GM21825 (cell line): Measurements from ENCODE around the gene PTPRU.
"Not testable (repeated sequence)": the region's sequence is repeated elsewhere in the genome, so short reads cannot be mapped to it uniquely, and the experiment has no call there.

Source experiments
- ATAC-seq: cut with Tn5 transposase; IDR thresholded peaks from one replicate; pipeline ENCODE4 v1.9.1; 2021; ENCODE audit warnings: mild to moderate bottlenecking, moderate library complexity; ENCODE audit not compliant: unreplicated experiment

The PTPRU gene

GRCh38 chr1:29285771-29286170 is 49.4 kb downstream of the PTPRU start:
- ATAC-seq, result no peak

GRCh38 chr1:29286194-29286767 is 50.0 kb downstream of the PTPRU start:
- ATAC-seq, result no peak

DNA sequence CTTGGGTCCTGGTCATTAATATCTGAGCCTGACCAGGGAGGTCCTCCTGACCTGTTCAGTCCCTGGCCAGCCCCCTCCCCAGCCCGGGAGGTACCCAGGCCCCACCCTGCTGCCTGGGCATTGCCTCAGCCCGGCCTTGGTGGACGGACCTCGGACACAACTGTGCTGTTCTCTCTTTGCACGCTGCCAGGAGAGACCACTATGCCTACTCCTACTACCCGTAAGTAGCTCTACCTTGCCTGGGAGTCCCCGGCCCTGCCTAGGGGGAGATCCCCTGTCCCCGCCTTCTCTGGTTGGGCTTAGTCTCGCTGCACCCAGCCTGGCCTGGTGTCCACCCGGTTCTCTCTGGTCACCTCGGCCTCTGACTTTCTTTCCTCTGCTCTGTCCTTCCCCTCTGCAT is 53.2 kb downstream of the PTPRU start:
- ATAC-seq, result no peak

GRCh38 chr1:29290414-29290985 is 54.2 kb downstream of the PTPRU start:
- no peak for ATAC-seq

GRCh38 chr1:29291756-29292155 is 55.4 kb downstream of the PTPRU start:
- no peak for ATAC-seq

DNA sequence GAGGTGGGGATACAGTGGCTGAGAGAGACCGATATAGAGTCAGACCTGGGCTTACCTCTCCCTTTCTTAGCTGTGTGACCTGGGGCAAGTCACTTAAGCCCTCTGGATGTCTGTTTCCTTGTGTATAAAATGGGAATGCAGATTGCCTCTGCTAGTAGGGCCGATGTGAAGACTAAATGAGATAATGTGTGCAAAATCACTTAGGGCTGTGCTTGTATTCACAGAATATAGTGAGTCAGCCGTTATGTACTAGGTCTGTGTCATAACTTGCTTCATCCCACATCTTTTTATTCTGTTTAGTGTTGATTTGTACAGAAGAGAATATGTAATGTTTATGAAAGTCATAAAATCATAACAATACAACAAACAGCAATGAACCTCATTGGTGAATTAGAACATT is 56.0 kb downstream of the PTPRU start:
- ATAC-seq, result no peak

DNA sequence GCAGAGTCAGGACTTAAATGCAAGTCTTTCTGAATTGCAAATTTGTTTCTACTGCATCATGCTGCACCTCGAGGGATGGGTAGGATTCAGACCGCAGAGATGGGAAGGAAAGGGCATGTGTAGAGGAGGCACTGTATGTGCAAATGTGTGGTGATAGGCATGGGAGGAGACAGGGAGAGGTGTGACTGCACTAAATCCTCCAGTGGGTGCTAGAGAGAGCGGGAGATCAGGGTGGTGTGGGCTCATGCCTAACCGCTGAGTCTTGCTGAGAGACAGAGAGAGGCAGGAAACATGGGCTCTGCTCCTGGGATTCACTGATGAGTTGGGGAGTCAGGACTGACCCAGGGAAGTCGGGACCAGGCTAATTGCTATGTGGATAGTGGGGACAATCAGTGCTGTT is 61.1 kb downstream of the PTPRU start:
- ATAC-seq, result no peak

DNA sequence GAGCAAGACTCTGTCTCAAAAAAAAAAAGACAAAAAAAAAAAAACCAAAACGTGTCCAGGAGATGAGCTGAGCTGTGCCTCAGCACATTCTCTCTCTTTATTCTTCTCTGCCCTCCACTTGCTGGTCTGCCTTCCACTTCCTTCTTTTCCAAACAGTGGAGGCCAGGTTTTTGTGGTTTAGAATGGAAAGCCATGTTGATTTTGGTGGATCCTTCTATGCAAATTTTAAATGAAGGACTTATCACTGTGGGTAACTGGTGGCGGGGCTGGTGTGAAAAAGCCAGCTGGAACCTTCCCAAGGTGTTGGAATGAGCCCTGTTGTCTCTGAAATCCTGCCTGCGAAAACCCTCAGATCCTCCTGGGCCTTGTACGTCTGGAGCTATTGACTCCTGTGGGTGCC is 61.9 kb downstream of the PTPRU start:
- no peak for ATAC-seq

- ATAC-seq, result no peak
Measured at GRCh38 chr1:29299446-29299845, 63.1 kb downstream of the PTPRU start.

- not testable (repeated sequence) for ATAC-seq
Measured at GRCh38 chr1:29301732-29302131, 65.4 kb downstream of the PTPRU start.

- ATAC-seq, result no peak
Measured at GRCh38 chr1:29303201-29304024, 67.1 kb downstream of the PTPRU start.

GRCh38 chr1:29304025-29304684 is 67.8 kb downstream of the PTPRU start:
- ATAC-seq, result no peak

DNA sequence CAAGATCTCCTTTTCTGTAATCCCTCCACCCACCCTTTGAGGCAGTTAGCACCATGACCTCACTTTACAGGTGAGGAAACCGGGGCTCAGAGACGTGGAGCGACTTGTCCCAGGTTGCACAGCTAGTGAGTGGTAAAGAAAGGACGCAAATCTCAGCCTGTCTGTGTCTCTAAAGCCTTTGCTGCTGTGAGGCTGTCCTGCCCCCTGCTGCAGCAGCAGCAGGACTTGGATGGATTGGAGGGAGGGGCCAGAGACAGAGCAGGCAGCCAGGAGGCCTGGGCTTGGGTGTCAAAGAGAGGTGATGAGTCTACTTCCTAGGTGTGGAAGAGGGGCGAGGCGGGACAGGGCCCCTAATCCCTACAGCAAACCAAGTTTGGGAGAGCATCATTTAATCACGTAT is 69.6 kb downstream of the PTPRU start:
- no peak for ATAC-seq

DNA sequence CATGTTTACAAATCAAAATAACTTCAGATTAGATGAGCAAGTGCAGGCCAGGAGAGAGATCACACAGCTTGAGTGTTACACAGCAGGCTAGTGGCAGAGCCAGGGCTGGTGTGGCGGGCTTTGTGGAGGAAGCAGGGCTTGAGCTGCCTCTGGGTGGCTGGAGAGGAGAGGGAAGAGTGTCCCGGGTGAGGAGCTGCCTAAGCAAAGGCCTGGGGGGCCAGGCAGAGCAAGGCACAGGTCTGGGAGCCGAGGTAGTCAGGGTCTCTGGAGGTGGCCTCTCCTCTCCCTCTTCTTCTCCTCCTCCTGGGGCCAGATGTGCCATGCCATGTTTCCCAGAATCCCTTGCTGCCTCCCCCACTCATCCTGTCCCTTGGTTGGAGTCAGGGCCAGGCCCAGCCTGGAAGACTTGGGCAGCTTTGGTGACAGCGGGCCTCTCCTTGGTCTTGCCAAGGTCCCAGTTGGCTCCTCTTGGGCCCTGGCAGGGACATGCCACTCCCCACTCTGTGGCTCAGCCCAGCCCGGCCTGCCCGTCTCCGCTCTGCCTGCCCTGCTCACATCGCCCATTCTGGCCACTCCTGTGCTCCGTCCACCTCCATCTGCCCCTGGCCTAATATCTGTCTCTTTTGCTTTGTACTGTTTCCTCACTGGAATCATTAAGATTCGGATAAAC is 70.3 kb downstream of the PTPRU start:
- no peak for ATAC-seq

GRCh38 chr1:29309075-29309474 is 72.8 kb downstream of the PTPRU start:
- ATAC-seq, result no peak

DNA sequence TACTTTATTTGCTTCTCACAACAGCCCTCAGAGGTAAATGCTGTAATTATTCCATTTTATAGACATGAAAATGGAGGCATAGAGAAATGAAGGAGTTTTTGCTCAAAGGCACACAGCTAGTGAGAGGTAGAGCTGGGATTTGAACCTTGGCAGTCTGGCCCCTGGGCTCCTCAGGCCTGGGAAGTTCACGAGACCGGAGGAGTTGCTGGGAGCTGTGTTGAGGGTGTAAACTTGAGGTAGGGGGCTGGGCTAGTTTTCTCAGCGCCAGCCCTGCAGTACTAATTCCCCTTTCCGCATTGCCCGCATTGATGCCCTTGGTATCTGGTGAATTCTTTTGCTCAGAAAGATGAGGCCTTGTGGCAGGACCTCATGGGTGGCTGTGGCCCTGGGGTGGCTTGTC is 73.3 kb downstream of the PTPRU start:
- no peak for ATAC-seq

DNA sequence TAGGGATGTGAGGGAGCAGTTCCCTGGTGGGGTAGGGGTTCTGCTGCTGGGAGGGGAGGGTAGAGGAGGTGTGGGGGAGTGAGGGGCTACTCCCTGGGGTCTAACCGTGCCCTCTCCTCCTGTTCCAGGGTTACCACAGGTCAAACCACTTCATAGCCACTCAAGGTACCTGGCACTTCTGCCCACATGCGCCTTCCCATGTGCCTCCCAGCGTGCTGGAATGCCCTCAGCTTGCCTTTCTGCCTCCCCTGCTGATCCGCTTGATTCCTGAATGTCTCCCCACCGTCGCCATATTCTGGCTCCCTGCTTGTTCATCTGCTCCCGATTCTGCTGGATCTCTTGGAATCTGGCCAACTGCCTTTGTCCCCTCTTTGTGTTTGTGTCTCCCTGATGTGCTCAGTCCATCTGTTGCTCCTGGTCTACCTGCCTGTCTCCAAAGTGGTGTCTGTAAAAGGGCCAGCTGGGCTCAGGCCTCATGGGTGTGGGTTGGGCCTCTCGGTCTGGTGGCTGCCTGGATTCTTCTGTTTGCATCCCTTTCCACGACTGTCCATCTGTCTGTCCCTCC is 74.4 kb downstream of the PTPRU start:
- no peak for ATAC-seq

DNA sequence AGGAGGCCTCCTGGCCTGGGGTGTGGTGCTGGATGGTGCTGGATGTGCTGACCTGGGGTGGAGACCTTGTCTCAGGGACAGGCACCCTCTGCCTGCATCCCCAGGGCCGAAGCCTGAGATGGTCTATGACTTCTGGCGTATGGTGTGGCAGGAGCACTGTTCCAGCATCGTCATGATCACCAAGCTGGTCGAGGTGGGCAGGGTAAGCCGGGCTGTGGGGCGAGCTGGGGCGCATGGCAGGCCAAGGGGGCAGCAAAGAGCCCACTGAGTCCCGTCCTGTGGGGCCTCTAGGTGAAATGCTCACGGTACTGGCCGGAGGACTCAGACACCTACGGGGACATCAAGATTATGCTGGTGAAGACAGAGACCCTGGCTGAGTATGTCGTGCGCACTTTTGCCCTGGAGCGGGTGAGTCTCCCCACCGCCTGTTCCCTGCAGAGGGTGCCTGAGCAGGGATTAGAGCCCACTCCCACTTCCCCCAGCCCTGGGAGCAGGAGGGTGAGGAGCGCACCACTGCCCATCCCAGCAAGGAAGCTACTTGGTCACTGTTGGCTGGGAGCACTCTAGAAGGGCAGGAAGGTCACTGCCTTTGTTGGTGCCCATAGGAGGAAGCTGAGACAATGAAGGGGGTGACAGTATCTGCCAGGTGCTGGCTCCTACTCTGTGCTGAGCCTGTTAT is 75.2 kb downstream of the PTPRU start:
- no peak for ATAC-seq

- no peak for ATAC-seq
Measured at GRCh38 chr1:29312469-29313461, 76.4 kb downstream of the PTPRU start.
